Fibroblast of lung (primary cell): Measurements from ENCODE around the gene ARSA.

ENCODE experiments used
- CTCF ChIP-seq, 2 donors: IDR thresholded peaks in 1 of 2; conservative IDR thresholded peaks in 1 of 2; 1 replicate in 1 of 2; 2 replicates in 1 of 2; pipeline ENCODE4 v1.5.1; 2011 to 2012; ENCODE audit warnings: low read length in 2 of 2, control low read depth in 1 of 2, inconsistent platforms in 1 of 2, low read depth in 1 of 2, mild to moderate bottlenecking in 1 of 2
- EZH2 ChIP-seq: IDR thresholded peaks from 2 replicates; pipeline ENCODE4 v1.5.1; 2012; ENCODE audit warnings: low read length, control low read depth, mild to moderate bottlenecking; ENCODE audit errors: missing control alignments

- no peak for TF ChIP-seq EZH2
- no peak for TF ChIP-seq CTCF (conservative IDR thresholded peaks at IDR 0.05 in 1 of 2, IDR thresholded peaks at IDR 0.05 in 1 of 2; ENCODE audit: low read depth in 1 of 2, low read length in 2 of 2)
These were observed 1.6 kb downstream of the ARSA start for GRCh38 chr22:50626314-50626849.
